Bronchial epithelial cell (primary cell): Measurements from ENCODE around the gene CASP6. TPM values are rescaled to one million over a fixed set of nuclear protein-coding genes. Genes with fewer than 3 reads are reported as not detected.

Experiments
- DNase-seq: peaks from one replicate; pipeline ENCODE4 v3.0.0-alpha.2; 2010; ENCODE audit warnings: low read depth
- FAIRE-seq: peaks from 2 replicates; lab custom pipeline; 2011; peaks lifted over from hg19 to GRCh38; lab: Jason Lieb, UNC
- H3K27me3 ChIP-seq: 2 replicates; pipeline ENCODE4 v1.5.1; 2011; ENCODE audit warnings: low read length; ENCODE audit not compliant: control insufficient read depth, insufficient read depth
- H3K36me3 ChIP-seq: 2 replicates; pipeline ENCODE4 v1.5.1; 2011; ENCODE audit warnings: low read length; ENCODE audit not compliant: control insufficient read depth, insufficient read depth
- H3K4me3 ChIP-seq: 2 replicates; pipeline ENCODE4 v1.5.1; 2011; ENCODE audit warnings: mild to moderate bottlenecking, low read depth, low read length, control low read depth
- total RNA-seq: library from RNA; depleted of rRNA; stranded (reverse); fragments of >200 nt; gene quantifications from 2 replicates; pipeline ENCODE4 v1.2.1, GENCODE V29; 2014
- TF ChIP-seq, protein P1 (sequence below): IDR thresholded peaks from 2 replicates; pipeline ENCODE4 v1.5.1; 2011; ENCODE audit warnings: mild to moderate bottlenecking, moderate library complexity, low read length, control low read depth, inconsistent platforms; ENCODE audit not compliant: insufficient read depth, severe bottlenecking

Gene CASP6
- total RNA-seq, result 27.7 and 54.0 TPM in 2 replicates

GRCh38 chr4:109702950-109703663 lies at the start of gene CASP6:
Gene CASP6 (minus strand): TSS chr4:109703445. CDS start chr4:109703395, 50 bp downstream.
- peak within 1 kb of the TSS; percentile 79 for H3K4me3 ChIP-seq
- no peaks in the 10 kb centered on the region for H3K27me3 ChIP-seq
- TF ChIP-seq, protein P1, sequence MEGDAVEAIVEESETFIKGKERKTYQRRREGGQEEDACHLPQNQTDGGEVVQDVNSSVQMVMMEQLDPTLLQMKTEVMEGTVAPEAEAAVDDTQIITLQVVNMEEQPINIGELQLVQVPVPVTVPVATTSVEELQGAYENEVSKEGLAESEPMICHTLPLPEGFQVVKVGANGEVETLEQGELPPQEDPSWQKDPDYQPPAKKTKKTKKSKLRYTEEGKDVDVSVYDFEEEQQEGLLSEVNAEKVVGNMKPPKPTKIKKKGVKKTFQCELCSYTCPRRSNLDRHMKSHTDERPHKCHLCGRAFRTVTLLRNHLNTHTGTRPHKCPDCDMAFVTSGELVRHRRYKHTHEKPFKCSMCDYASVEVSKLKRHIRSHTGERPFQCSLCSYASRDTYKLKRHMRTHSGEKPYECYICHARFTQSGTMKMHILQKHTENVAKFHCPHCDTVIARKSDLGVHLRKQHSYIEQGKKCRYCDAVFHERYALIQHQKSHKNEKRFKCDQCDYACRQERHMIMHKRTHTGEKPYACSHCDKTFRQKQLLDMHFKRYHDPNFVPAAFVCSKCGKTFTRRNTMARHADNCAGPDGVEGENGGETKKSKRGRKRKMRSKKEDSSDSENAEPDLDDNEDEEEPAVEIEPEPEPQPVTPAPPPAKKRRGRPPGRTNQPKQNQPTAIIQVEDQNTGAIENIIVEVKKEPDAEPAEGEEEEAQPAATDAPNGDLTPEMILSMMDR, result peak; percentile 88
- FAIRE-seq, result no peak
- H3K36me3 ChIP-seq, result no peaks in the 10 kb centered on the region
- peak; percentile 59 for DNase-seq

DNA sequence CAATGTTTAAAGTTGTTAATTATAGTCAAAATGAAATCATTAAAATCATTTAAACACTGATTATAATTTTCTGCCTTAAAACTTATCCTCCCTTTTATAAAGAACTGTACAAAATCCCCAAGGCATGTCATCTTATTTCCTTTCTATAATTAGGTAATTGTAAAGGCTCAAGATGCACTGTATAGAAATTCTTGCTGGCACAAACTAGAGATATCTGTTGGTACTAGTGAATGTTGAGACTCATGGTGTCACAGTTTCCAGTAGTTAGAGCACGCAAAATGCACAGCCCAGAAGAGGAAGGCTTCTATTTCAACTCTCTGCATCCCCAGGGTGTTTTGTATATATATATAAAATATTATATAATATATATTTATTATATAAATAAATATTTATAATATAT lies 49.3 kb upstream of the CASP6 start:
- DNase-seq (no peak), FAIRE-seq (no peak)
- H3K4me3 ChIP-seq, result no peak overlapping the region
- no peaks in the 10 kb centered on the region for H3K36me3 ChIP-seq
- TF ChIP-seq, protein P1, result no peak
- no peaks in the 10 kb centered on the region for H3K27me3 ChIP-seq

DNA sequence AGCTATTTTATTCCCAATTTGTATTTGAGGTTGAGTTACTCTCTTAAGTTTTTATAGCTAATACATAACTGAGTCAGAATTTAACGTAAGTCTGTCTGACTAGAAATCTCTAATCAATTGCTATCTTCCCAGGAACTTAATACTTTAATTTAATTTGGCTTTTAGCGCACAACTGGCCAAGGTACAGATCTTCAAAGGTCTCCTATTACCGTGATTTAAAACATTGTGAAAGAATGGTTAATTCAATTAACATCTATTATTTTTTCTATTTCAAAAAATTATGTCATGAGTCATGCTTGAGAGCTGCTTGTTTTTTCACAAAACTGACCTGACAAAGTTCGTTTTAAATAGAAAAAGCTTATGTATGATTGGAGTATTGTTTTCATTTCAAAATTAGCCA lies 48.6 kb upstream of the CASP6 start:
- H3K36me3 ChIP-seq, result no peaks in the 10 kb centered on the region
- FAIRE-seq, result no peak
- no peak overlapping the region for H3K4me3 ChIP-seq
- no peak for DNase-seq
- no peaks in the 10 kb centered on the region for H3K27me3 ChIP-seq
- TF ChIP-seq, protein P1, result no peak

DNA sequence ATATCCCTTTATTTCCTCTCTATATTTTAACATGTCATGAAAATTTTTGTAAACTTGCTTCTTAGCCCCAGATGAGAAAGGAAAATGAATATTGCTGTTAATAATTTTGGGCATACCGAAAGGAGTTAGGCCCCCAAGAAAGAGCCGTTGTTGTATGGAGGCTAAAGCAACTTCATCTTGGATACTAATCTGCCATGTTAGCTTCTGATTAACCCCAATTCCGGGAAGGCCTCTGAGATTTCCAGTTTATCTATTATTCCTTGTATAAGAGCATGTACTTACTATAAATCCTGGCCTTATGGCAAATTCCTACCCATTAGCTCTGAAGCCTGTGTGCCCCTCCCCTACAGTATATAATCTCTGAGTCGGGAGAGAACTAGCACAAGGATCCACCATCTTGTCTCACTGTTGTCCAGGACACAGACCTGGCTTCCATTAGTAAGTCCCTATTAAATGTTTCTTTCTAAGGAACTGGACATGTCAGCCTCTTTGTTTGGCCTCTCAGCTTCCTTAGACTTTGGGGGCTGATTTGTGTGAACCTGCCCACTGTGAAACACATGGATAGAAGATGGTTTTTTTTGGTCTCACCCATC lies 47.5 kb upstream of the CASP6 start:
- TF ChIP-seq, protein P1, result no peak
- H3K27me3 ChIP-seq, result no peaks in the 10 kb centered on the region
- no peak for DNase-seq
- no peak for FAIRE-seq
- no peak overlapping the region for H3K4me3 ChIP-seq
- no peaks in the 10 kb centered on the region for H3K36me3 ChIP-seq

DNA sequence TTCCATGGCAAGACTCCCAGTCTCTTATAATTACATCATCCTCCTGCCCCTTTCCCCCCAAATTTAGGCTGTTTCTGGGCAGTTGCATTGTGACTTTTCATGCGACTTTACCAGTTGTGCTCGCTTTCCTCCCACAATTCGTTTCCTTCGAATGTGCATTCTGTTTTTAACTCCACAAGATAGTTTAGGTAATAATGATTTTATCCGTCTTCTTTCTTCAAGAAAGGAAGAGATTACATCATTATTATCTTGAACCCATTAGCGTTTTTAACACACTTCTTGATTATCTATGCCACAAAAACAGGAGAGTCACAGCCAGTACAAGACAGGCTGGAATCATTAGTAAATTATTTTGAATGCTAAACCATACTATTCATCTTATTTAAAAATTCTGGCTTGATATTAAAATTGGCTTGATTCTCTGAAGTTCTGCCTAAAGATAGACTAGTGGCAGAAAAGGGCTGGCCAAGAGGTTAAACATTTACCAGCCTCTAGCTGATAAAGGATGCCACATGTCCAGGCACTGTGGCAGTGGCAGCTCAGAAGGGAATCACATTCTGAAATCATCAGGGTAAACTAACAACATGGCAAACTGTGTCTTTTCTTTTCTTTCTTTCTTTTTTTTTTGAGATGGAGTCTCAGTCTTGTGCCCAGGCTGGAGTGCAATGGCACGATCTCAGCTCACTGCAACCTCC lies 46.3 kb upstream of the CASP6 start:
- no peak for FAIRE-seq
- TF ChIP-seq, protein P1, result no peak

More for the DNA sequence above, 46.3 kb upstream of the CASP6 start:
- no peak overlapping the region for H3K4me3 ChIP-seq
- H3K36me3 ChIP-seq, result no peaks in the 10 kb centered on the region
- no peaks in the 10 kb centered on the region for H3K27me3 ChIP-seq
- no peak for DNase-seq
